Astrocyte (in vitro differentiated cells and primary cell): ENCODE results near the gene UBE2E1. TPM values are rescaled to one million over a fixed set of nuclear protein-coding genes. Genes with fewer than 3 reads are reported as not detected.

Experiments used
- DNase-seq: peaks from one replicate; pipeline ENCODE4 v3.0.0-alpha.2; 2010; ENCODE audit warnings: low read depth
- FAIRE-seq: peaks from 2 replicates; lab custom pipeline; 2011; peaks lifted over from hg19 to GRCh38; lab: Jason Lieb, UNC
- H2AFZ ChIP-seq: 2 replicates; pipeline ENCODE4 v1.6.0; 2012; ENCODE audit warnings: low read depth, low read length, inconsistent platforms
- H3K27ac ChIP-seq: 2 replicates; pipeline ENCODE4 v1.5.1; 2011; ENCODE audit warnings: low read depth, low read length, inconsistent platforms
- H3K27me3 ChIP-seq: 2 replicates; pipeline ENCODE4 v1.6.0; 2011; ENCODE audit warnings: low read length, inconsistent platforms; ENCODE audit not compliant: insufficient read depth
- H3K36me3 ChIP-seq: 2 replicates; pipeline ENCODE4 v1.5.1; 2011; ENCODE audit warnings: low read length, inconsistent platforms; ENCODE audit not compliant: insufficient read depth
- H3K4me1 ChIP-seq: 2 replicates; pipeline ENCODE4 v1.5.1; 2011; ENCODE audit warnings: low read length, inconsistent platforms; ENCODE audit not compliant: insufficient read depth
- H3K4me2 ChIP-seq: 2 replicates; pipeline ENCODE4 v1.6.0; 2012; ENCODE audit warnings: low read length, inconsistent platforms
- H3K4me3 ChIP-seq: 2 replicates; pipeline ENCODE4 v1.5.1; 2011; ENCODE audit warnings: low read depth, mild to moderate bottlenecking, low read length, inconsistent platforms; ENCODE audit not compliant: insufficient read depth
- H3K79me2 ChIP-seq: 2 replicates; pipeline ENCODE4 v1.6.0; 2012; ENCODE audit warnings: mild to moderate bottlenecking, low read length, inconsistent platforms; ENCODE audit not compliant: insufficient read depth
- H3K9ac ChIP-seq: 2 replicates; pipeline ENCODE4 v1.6.0; 2012; ENCODE audit warnings: mild to moderate bottlenecking, low read length, inconsistent platforms
- H3K9me3 ChIP-seq: 2 replicates; pipeline ENCODE4 v1.5.1; 2012; ENCODE audit warnings: low read depth, mild to moderate bottlenecking, low read length, inconsistent platforms; ENCODE audit not compliant: insufficient read depth
- H4K20me1 ChIP-seq: 2 replicates; pipeline ENCODE4 v1.6.0; 2012; ENCODE audit warnings: low read length, inconsistent platforms; ENCODE audit not compliant: insufficient read depth
- H3K27ac Mint-ChIP-seq: one replicate; pipeline ENCODE4 v1.8.0; 2021; ENCODE audit warnings: mild to moderate bottlenecking, mixed read lengths; ENCODE audit not compliant: unreplicated experiment
- H3K27me3 Mint-ChIP-seq: one replicate; pipeline ENCODE4 v1.8.0; 2021; ENCODE audit warnings: low read depth, mixed read lengths; ENCODE audit not compliant: unreplicated experiment
- H3K36me3 Mint-ChIP-seq: one replicate; pipeline ENCODE4 v1.8.0; 2021; ENCODE audit warnings: low read depth, mixed read lengths; ENCODE audit not compliant: unreplicated experiment
- H3K4me1 Mint-ChIP-seq: one replicate; pipeline ENCODE4 v1.8.0; 2021; ENCODE audit warnings: low read depth, mixed read lengths; ENCODE audit not compliant: unreplicated experiment
- H3K4me3 Mint-ChIP-seq: one replicate; pipeline ENCODE4 v1.8.0; 2021; ENCODE audit warnings: mild to moderate bottlenecking, moderate library complexity, mixed read lengths; ENCODE audit not compliant: unreplicated experiment
- H3K9me3 Mint-ChIP-seq: one replicate; pipeline ENCODE4 v1.8.0; 2021; ENCODE audit warnings: mild to moderate bottlenecking, mixed read lengths; ENCODE audit not compliant: unreplicated experiment
- EZH2 ChIP-seq: IDR thresholded peaks from 2 replicates; pipeline ENCODE4 v1.6.1; 2012; ENCODE audit warnings: mild to moderate bottlenecking, low read length, inconsistent platforms; ENCODE audit not compliant: insufficient read depth
- total RNA-seq: library from RNA; stranded (reverse); gene quantifications from 2 replicates; pipeline ENCODE4 v1.2.1, GENCODE V29; 2021
- TF ChIP-seq, protein P1 (sequence below): IDR thresholded peaks from 2 replicates; pipeline ENCODE4 v1.5.1; 2011; ENCODE audit warnings: low read depth, mild to moderate bottlenecking, inconsistent platforms, low read length, moderate library complexity; ENCODE audit not compliant: insufficient read depth

Gene UBE2E1
- total RNA-seq, 1 donor from 2014 or later = 150 TPM

DNA sequence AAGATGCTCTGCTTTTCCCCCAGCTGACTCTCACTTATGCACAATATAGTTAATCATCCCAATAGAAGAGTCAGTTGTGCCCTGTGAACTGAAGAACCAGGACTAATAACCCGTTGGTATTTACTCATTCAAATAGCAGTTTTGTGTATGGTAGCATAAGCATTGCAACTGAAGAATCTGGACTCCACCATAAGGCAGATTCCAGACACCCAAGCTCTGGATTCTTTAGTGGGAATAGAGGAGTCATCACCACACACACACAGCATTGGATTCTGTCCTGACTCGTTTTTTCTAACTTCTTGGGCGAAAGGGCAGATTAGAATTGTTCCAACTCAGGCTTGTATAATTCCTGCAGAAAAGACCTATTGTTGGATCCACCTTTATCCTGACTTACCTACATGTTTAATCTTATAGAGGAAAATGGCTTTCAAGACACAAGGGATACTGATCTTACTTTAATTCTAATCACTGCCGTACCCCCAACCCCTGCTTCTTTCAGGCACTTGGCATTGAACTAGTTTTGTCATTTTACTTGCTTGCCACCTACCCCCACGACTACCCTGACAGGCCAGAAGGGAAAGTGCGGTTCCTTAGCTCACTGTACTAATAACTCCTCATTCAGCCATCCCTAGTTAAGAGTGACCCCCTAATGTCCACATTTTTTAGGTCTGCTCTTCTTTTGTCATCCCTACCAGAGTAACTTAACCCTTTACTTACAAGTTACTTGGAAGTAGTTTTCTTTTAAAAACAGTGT is 68.8 kb downstream of the UBE2E1 start:
- Histone ChIP-seq H3K4me3 (no peak overlapping the region), H3K36me3 (peaks cover 2% of the 10 kb centered on the region), H2AFZ (no peak overlapping the region), H3K9ac (peak overlapping the region; percentile 16), H3K4me2 (peak overlapping the region; percentile 57), H3K27me3 (no peaks in the 10 kb centered on the region), H4K20me1 (peaks cover 67% of the 10 kb centered on the region), H3K9me3 (peaks cover 2% of the 10 kb centered on the region), H3K79me2 (peaks cover 48% of the 10 kb centered on the region), H3K4me1 (peaks cover 32% of the 10 kb centered on the region), H3K27ac (peak overlapping the region; percentile 37)
- H3K4me3 Mint-ChIP-seq = no peak overlapping the region
- FAIRE-seq = peak; percentile 13
- no peaks in the 10 kb centered on the region for H3K27me3 Mint-ChIP-seq
- H3K9me3 Mint-ChIP-seq = peaks cover 1% of the 10 kb centered on the region
- peak; percentile 88 for DNase-seq
- TF ChIP-seq EZH2 = no peak
- TF ChIP-seq, protein P1, sequence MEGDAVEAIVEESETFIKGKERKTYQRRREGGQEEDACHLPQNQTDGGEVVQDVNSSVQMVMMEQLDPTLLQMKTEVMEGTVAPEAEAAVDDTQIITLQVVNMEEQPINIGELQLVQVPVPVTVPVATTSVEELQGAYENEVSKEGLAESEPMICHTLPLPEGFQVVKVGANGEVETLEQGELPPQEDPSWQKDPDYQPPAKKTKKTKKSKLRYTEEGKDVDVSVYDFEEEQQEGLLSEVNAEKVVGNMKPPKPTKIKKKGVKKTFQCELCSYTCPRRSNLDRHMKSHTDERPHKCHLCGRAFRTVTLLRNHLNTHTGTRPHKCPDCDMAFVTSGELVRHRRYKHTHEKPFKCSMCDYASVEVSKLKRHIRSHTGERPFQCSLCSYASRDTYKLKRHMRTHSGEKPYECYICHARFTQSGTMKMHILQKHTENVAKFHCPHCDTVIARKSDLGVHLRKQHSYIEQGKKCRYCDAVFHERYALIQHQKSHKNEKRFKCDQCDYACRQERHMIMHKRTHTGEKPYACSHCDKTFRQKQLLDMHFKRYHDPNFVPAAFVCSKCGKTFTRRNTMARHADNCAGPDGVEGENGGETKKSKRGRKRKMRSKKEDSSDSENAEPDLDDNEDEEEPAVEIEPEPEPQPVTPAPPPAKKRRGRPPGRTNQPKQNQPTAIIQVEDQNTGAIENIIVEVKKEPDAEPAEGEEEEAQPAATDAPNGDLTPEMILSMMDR = no peak
- H3K4me1 Mint-ChIP-seq = peaks cover 42% of the 10 kb centered on the region
- peak overlapping the region; percentile 83 for H3K27ac Mint-ChIP-seq
- H3K36me3 Mint-ChIP-seq = peaks cover 6% of the 10 kb centered on the region

DNA sequence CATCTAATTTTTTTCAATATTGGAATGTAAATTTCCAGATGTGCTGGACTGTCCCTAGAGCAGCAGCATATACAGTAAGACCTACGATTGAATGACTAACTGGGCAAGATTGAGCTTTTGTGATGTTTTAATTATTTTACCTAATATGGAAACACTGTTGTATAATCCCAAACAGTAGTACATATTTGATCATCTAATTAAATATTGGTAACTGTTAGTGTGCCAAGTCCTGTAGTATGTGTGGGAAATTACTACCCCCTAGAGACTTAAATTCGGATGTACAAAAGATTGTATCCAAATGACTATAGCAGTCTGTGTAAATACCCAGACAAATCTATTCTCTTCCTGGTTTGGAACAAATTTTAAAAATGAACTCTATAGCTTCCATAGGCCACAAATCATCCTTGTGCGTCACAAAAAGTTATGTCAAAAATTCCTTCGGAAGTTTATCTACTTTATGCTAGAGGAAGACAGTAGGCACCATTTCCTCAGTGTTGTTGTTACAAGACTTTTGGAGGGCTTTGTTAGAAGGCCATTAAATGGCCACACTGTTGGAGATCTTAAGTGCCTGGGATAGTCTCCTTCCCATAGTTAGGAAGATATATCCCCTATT is 69.5 kb downstream of the UBE2E1 start:
- Histone ChIP-seq H3K36me3 (peaks cover 2% of the 10 kb centered on the region), H3K9ac (no peak overlapping the region), H3K4me3 (no peak overlapping the region), H3K27ac (no peak overlapping the region), H3K4me1 (peaks cover 32% of the 10 kb centered on the region), H3K27me3 (no peaks in the 10 kb centered on the region), H4K20me1 (peaks cover 62% of the 10 kb centered on the region), H3K9me3 (peaks cover 2% of the 10 kb centered on the region), H3K4me2 (peak overlapping the region; percentile 57), H3K79me2 (peaks cover 42% of the 10 kb centered on the region), H2AFZ (no peak overlapping the region)
- Mint-ChIP-seq H3K36me3 (peaks cover 7% of the 10 kb centered on the region), H3K27me3 (no peaks in the 10 kb centered on the region), H3K4me1 (peaks cover 42% of the 10 kb centered on the region), H3K9me3 (peaks cover 3% of the 10 kb centered on the region), H3K27ac (peak overlapping the region; percentile 83), H3K4me3 (no peak overlapping the region)
- TF ChIP-seq, protein P1 = no peak
- TF ChIP-seq EZH2 = no peak
- DNase-seq = no peak
- no peak for FAIRE-seq

DNA sequence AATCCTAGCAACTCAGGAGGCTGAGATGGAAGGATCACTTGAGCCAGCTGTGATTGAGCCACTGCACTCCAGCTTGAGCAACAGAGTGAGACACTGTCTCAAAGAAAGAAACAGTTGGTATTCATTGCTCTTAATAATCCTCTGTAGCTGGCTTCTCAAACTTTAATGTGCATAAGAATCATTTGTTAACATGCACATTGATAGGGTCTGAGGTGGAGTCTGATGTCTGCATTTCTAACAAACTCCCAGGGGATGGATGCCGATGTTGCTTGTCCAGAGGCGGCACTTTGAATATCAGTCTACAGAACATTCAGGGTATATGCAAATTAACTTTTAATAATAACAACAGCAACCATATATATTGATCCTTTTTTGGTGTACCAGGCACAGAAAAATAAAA is 71.2 kb downstream of the UBE2E1 start:
- H3K27ac Mint-ChIP-seq = peak overlapping the region; percentile 69
- no peak overlapping the region for H3K4me3 Mint-ChIP-seq

More for the DNA sequence above, 71.2 kb downstream of the UBE2E1 start:
- Histone ChIP-seq H3K27me3 (no peaks in the 10 kb centered on the region), H3K9ac (no peak overlapping the region), H3K27ac (no peak overlapping the region), H2AFZ (no peak overlapping the region), H3K36me3 (peaks cover 2% of the 10 kb centered on the region), H3K4me2 (peak overlapping the region; percentile 49), H3K9me3 (peaks cover 2% of the 10 kb centered on the region), H3K4me1 (peaks cover 32% of the 10 kb centered on the region), H4K20me1 (peaks cover 66% of the 10 kb centered on the region), H3K79me2 (peaks cover 45% of the 10 kb centered on the region), H3K4me3 (no peak overlapping the region)
- peaks cover 3% of the 10 kb centered on the region for H3K9me3 Mint-ChIP-seq
- no peak for DNase-seq
- no peak for FAIRE-seq
- H3K36me3 Mint-ChIP-seq = peaks cover 7% of the 10 kb centered on the region
- H3K27me3 Mint-ChIP-seq = no peaks in the 10 kb centered on the region
- peaks cover 52% of the 10 kb centered on the region for H3K4me1 Mint-ChIP-seq
- TF ChIP-seq, protein P1 = no peak
- TF ChIP-seq EZH2 = no peak
